NK-92 treated with Interleukin-12 subunit alpha and Interleukin-12 subunit beta, amount 100 ng/mL, for 24 hours (cell line): ENCODE data around the gene ZFAND3.

ENCODE experiments used
- DNase-seq: peaks from one replicate; lab custom pipeline; 2025; lab: John Stamatoyannopoulos, UW

ZFAND3 gene

DNA sequence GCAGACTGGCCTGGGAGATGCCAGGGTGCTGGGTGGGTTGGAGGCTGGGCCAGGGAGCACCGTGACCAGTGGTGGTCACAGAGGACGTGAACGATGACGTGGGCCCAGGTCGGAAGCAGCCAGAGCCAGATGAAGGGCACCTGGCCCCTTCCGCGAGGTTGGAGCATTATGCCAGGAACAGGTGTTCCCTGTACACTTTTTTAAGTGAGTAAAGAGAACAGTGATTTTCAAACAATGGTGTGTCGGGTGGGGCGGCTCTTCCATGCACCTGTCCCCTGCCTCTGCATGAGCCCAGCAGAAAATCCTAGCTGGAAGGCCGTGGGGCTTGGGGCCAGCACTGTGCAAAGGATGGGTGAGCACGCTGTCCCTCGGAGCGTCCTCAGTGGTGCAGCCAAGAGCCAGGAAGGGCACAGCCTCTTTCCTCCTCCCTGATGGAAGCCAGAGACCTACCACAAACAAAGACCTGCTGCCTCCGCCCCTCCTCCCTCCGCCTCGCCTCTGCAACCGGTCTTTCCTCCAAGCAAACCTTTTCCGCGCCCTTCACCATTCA is 350.5 kb downstream of the ZFAND3 start:
- DNase-seq = no peak

DNA sequence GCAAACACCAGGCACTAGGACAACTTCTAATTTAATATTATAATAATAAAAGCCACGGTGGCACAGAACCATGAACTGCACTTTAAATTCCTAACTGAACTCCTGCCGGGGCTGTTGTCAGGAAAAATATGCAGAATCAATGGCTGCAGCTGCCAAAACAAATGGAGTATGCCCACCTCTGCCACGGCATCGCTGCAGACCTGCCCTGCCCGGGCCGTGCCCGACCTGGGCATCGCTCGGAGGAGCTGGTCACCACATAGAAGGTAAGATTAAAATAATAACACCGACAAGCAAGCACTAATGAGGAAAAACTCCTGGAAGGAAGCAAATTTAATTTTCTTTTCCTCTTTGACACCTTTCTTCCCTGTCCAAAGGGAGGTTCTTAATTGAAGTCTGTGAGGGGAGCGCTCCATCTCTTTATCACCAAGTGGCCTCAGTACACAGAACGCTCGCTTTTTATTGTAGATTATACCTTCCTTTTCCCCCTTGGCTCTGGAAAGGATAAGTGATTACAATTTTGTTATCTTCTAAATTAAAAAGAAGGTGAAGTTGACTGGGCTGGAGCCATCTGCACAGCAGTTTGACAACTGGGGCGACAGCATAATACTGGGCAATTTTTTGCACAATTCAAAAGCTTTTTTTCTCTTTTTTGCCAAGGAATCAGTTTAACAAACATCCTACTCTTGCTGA is 351.3 kb downstream of the ZFAND3 start:
- no peak for DNase-seq

DNA sequence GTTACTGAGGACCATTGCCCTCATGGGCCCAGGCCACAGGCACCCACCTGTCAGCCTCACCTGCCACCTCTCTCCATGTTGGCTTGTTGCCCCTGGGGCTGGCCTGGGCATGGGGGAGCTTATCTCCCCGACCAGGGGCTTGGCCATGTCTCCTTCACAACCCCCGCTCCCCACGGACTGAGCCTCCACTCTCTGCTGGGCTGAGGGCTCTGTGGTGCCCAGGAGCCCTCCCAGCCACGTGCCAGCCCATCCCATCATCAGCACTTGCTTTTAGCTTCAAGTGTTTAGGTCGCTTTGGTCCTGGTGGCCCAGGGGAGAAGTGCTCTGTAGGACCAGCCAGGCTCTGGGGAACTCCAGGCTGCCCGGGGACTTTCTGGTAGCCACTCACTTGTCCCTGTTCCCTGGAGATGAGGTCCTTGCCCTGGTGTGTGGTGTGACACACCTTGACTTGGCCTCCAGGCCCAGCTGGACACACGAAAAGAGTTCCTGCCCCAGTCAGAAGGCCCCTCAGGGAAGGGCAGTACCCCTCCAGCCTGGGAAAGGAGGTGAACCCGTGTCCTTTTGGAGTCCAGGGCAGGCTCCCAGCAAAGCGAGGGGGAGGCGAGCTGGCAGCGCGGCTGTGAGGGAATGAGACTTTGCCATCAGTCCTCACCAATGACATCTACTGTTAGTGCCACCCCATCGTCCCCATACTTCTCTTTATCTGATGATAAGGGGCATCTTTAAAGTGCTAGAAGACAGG is 352.6 kb downstream of the ZFAND3 start:
- DNase-seq = no peak

DNA sequence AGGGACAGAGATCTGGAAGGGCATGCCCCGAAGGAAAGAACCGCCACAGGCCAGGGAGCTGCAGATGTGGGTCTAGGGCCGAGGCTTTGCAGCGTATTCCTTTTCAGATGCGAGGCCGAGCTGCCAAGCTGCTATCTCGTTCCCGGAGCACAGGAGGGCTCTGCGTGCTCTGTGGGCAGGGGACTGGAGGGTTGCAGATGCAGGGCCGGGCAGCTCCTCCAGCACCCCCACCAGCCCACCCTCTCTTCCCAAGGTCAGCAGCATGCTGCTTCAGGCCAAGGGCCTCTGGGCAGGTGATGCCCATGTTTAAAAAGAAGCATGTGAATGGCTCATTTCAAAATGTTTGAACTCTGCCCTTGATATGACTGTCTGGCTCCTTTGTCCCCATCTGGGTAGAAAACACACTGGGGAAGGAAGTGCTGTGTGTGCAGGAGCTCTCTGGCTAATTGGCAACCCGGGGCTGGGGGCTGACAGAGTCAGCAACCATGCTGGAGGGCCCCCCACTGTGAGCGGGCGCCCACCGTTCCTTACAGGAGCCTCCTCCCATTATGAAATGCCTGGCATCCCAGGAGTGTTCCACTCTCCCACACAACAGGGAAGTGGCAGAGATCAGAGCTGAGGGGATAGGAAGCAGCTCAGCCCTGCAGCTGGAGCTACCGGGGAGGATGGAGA is 353.3 kb downstream of the ZFAND3 start:
- no peak for DNase-seq

DNA sequence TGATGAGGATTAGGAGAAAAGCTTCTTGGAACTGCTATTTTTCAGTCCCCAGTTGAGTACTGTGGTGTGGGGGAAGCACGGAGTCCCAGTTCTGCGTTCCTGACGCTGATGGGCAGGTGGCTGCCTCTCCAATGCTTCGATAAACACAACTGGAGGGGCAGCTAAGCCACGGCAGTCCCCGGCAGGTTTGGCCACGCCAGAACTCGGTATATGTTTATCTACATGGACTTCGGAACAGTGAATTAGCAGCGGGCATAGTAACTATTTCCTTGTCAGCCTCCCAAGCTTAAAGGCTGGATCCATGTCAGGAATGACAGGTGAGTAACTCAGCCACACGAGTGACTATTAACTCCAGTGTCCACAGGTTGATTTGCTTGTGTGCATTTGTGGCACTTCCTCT is 354.4 kb downstream of the ZFAND3 start:
- DNase-seq = no peak

DNA sequence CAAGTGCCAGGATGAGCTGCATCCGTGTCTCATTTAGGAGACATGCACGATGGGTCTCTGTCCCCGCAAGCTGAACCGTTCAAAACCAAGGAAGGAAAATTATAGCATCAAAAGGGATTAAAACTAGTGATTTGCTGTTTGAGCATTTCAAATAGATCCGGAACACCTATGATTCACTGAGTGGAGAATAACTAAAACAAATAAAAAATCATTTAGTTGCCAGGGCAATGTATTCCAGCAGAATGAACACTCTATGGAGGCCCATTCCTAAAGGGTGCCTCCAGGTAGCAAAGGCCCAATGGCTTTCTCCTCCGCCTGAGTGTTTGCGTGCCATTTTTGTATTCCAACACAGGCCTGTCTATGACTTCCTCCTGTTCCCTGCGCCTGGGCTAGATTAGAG is 354.8 kb downstream of the ZFAND3 start:
- no peak for DNase-seq

DNA sequence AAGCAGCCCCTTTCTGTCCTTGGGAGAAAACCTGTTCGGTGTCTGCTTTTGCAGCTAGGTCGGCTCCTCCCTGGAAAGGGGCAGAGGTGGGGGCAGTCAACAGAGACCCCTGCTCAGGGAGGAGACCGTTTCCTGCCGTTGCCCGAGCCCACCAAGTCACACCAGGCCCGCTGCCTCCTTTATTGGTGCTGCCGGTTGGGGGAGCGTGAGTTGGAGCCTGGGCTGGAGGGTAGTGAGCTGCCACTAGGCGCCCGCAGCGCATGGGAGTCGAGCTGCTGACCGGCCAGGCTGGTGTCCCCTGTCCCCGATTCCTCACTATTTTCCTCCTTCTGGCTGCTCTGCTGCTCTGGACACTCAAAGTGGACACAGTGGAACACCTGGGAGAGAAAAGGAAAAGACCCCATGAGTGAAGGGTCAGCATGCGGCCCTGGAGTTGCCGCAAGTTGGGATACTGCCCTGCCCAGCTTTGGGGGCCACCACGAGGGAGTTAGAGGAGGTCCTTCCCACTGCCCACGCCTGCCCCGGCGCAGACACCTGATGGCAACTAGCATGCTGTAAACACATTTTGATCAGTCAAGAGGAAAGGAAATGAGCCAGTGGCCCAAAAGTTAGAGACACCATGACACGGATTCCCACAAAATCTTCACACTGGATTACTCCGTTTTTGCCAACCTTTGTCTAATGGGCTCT is 355.4 kb downstream of the ZFAND3 start:
- DNase-seq = no peak

DNA sequence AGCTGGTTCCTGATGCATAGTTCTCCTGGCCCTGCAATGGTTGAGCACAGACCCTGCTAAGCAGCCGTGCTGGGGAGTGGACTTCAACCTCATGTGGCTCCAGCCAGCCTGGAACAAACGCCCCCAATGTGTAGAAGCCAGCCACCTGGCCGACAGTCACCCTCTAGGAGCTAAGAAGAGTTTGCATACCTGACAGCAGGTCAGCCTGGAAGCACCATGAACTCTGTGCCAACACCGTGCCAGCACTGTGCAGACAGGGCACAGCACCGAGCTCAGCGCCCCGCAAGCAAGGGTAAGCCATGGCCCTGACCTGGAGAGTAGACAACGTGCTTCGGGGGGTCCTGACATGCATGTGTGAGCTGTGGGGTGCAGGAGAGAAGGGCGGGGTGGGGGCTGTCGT is 356.3 kb downstream of the ZFAND3 start:
- DNase-seq = no peak

DNA sequence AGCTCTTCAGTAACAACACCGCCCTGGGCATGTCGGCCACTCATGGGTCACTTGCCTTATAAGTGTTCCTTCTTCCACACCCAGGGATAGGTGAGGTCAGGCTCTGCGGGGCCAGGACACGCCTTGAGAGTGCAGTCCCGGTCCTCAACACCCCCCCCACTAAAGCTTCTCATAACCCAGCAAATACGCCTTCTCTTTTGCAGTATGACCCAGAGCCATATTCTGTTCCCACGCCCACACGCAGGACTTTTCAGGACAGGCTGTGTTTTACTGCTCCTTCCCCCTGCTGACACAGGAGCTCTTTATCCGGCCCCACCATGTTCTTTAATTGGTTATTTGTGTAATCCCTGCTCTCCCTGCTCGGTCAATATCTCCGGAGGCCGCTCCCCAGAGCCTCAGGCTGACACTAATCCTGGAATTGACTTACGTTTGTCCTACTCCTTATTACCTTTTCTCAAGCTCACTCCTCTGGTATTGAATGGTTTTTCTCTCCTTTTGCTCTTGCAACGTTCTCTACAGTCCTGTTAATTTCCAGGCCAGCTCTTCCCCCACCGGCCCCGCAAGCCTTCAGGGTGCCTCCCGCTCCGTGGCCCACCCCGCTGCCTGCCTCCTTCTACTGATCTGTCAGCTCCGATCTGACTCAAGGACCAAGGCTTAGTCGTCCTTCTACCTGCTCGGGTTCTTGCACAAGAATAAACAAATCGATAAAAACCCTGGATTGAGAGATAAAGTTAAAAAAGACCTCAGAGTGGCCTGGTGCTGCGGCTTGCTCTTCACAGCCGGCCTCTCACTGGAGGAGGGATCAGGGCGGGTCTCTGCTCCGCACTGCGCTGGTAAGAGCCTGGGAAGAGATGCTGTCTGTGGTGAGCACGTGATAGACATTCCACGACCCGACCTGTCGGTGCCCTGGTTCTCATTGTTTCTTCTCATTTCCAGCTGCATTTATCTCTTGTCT is 357.5 kb downstream of the ZFAND3 start:
- no peak for DNase-seq

DNA sequence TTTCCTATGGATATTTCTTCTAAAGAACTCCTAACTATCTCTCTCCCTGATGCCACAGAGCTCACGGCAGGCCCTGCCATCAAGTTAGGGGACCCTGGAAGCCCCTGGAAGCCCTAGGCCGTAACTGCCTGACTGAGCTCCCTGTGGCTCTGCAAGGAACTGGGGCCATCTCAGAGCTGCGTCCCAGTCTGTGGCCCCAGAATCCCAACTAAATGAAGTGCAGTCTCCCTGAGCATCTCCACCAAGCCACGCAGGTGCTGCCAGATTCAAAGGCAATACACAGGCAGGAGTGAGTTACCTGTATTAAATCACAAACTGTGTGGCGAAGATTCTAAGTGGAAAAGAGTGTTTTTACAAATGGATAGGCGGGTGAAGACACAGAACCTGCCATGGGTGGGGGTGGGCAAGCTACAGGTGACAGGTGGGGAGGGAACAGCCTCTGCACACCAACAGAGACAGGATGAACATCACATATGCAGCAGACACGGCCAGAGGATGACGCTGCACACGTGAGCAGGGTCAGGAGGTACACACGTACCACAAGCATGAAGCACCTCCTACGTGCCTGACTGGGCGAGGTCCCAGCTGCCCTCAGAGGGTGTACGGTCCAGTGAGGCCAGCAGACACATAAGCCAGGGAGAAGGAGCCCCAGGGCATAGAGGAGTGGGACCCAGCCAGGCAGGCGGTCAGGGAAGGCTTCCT is 358.5 kb downstream of the ZFAND3 start:
- DNase-seq = no peak

DNA sequence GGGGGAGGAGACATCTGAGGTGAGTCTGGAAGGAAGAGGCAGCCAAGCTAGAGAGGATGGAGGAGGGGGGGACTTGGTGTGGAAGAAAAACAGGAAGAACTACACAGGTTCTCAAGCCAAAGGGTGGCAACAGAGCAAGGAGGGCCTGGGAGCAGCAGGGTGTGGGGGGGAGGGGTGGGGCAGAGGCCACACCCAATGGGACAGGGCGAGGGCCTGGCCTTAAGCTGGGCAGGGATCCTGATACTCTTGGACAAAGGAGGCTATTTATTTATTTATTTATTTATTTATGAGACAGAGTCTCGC is 359.0 kb downstream of the ZFAND3 start:
- no peak for DNase-seq

DNA sequence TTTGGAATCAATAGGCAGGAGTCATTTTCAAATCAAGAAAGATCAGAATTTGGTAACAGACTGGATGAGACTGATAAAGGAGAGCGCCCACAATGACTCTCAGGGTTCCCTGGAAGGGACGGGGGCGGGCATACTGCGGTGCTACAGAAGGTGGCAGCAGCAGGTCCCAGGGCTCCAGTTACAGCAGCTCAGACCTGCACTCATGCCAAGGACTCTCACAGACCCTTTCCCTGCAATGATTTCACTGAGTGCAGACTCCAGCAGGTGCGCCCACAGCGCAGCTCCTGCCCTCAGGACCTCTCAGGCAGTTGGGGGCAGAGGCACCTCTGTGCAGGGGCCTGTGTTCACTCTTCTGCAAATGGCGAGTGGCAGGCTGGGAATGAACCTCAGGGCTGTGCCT is 359.8 kb downstream of the ZFAND3 start:
- DNase-seq = no peak

DNA sequence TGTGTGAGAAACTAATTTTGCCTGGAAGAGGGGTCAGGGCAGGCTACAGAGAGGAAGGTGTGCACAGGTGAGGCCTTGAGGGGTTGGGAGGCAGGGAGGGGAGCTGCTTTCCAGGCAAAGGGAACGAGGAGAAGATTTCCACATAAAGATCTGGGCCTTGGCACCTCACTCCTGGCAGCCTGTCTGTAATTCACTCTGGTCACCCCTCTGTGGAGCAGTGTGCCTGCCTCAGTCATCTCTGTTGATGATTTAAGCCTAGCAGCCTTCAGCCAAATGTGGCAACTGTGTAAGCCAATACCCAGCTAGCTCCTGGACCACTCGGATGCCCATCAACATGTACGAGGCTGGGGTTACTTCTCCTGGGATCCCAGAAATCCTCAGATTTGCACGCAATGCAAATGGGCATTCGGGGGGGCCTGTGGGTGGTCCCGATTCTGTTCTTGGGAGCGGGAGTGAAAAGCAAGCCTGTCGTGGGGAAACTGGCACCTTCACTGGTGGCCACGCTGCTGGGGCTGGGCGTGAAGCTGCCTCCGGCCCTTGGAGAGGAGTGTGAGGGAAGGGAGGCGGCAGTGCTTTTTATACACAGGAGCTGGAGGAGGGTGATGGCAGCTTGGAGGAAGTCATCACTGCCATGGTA is 360.4 kb downstream of the ZFAND3 start:
- DNase-seq = no peak

DNA sequence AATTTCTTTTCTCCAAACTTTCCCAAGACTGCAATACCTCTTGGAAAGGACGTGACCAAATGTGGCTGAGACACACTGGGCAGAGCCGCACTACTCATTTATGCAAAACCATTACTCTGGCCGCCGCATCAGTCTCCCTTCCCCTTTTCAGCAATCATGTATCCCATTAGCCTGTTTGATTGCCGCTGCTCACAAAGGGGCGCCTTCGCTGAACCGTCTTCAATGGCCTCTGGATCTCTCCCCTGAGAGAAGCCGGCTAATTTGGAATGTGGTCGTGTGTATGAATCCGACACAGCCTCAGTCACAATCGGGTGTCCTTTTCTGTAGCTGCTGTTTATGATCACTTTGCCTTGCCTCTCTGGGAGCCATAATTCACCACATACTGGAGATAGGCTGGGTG is 361.1 kb downstream of the ZFAND3 start:
- no peak for DNase-seq

DNA sequence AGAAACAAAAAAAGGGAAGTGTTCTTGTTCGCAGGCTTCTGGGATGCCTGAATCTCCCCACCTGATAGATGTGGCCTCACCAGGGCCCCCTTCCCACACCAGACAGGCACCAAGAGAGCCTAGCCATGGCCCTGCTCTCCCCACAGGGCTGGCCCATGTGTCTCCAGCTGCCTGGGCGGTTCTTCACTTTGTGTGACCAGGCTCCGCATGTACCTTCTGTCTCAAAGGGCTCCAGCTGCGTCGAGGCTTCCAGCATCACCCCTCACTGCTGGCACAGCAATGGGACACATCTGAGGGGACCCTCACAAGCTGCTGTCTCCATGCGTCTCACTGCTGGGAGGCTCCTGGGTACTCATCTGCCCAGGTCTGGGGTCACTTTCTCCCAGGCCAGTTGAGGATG is 362.9 kb downstream of the ZFAND3 start:
- DNase-seq = no peak

DNA sequence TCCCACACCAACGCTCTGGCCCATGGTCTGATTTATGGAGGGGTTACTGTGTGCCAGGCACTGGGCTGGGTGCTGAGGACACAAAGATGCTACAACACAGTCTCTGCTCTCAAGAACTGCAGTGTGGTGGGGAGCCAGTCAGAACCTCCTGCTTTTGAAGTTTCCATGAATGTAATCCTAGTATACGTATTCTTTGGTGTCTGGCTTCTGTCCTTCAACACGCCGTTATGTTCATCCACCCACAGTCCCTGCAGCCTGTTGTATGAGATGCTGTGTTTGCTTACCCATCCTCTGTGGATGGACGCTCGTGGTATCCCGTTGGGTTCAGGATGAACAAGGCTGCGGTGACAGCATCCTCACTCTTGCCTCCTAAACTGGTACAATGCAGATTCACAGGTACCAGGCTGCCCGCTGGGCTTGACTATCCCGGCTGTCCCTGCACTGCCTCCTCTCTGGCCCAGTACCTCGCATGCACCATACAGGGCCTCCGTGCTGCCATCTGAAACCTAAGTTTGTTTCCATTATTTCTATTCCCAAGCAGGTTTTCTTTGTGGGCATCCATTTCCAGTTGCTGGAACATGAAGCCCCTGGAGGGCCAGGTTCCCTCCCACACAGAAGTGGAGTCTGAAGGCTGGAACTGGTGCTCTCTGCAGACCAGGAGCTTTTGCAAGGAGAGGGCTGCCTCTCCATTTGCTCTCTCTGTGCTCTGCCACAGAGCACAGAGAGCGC is 364.5 kb downstream of the ZFAND3 start:
- no peak for DNase-seq

DNA sequence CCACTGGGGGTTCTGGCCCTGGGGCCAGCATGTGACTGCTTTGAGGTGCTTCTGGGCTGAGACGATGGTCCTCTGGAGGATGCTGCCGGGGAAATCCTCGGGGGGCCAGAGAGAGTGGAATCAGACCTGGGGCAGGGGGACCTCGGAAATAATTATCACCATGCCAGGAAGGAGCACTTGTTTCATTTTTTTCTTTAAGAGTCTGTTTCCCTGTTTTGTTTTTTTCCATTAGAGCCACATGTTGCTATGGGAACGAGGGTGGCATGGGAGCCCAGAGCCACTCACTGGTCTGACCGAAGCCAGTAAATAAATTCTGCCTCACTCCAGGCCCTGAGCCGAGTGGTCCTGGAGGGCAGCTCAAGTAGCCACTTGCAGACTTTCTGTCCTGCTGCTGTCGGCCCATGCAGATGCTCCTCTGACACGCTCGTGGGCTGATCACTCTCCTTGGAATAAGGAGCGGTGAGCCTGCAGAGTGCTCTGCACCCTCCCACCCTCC is 365.1 kb downstream of the ZFAND3 start:
- DNase-seq = no peak

DNA sequence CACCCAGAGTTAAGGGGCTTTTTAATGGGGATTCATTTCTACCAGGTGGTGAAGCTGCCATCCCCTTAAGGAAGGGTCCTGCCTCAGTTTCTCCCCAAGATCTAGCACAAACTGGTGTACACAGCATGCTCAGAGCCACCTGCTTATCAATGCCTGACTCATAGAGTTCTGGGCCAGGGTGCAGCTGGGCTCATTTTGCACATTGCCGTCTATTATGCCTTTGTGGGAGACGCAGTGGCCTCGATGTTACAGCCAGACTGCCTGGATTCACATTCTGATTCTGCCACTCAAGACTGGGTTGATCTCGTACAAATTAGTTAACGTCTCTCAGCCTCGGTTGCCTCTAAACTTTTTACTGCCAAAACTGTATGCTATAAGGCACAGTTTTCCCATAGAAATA is 365.7 kb downstream of the ZFAND3 start:
- no peak for DNase-seq

DNA sequence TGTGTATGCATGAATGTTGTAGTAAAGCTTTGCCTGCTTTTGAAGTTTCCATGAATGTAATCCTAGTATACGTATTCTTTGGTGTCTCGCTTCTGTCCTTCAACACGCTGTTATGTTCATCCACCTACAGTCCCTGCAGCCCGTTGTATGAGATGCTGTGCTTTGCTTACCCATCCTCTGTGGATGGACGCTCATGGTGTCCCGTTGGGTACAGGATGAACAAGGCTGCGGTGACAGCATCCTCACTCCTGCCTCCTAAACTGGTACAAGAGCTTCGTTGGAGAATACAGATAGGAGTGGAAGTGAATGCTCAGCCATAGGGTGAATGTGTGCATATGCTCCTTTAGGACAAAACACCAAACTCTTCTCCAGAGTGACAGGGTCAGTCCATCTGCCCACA is 366.2 kb downstream of the ZFAND3 start:
- no peak for DNase-seq
